ENCODE results near the gene KCNS3.
A peak's percentile ranks its signal among the peaks of the same experiment; 100 is the strongest.

The KCNS3 gene

GRCh38 chr2:17878281-17879136 is at the start of gene KCNS3:
Gene KCNS3, plus strand, starts transcription at chr2:17878667. Its CDS starts 52,342 bp downstream, at chr2:17931009.
- H3K4me3 ChIP-seq (ENCODE audit: low read depth, low read length): peak within 1 kb of the TSS; percentile 36
- TF ChIP-seq CTCF (IDR thresholded peaks at IDR 0.05; ENCODE audit: borderline replicate concordance, insufficient read depth, low read depth, low read length): no peak

GRCh38 chr2:17830053-17831034 is 48.1 kb upstream of the KCNS3 start:
- peak; percentile 97 for TF ChIP-seq CTCF (IDR thresholded peaks at IDR 0.05; ENCODE audit: borderline replicate concordance, insufficient read depth, low read depth, low read length)
- no peak overlapping the region for H3K4me3 ChIP-seq (ENCODE audit: low read depth, low read length)

GRCh38 chr2:17835516-17835915 is 43.0 kb upstream of the KCNS3 start:
- no peak for TF ChIP-seq CTCF (IDR thresholded peaks at IDR 0.05; ENCODE audit: borderline replicate concordance, insufficient read depth, low read depth, low read length)
- H3K4me3 ChIP-seq (ENCODE audit: low read depth, low read length): no peak overlapping the region

- no peak for TF ChIP-seq CTCF (IDR thresholded peaks at IDR 0.05; ENCODE audit: borderline replicate concordance, insufficient read depth, low read depth, low read length)
- H3K4me3 ChIP-seq (ENCODE audit: low read depth, low read length): no peak overlapping the region
Observed at GRCh38 chr2:17839959-17840358, 38.5 kb upstream of the KCNS3 start.

- H3K4me3 ChIP-seq (ENCODE audit: low read depth, low read length): no peak overlapping the region
- no peak for TF ChIP-seq CTCF (IDR thresholded peaks at IDR 0.05; ENCODE audit: borderline replicate concordance, insufficient read depth, low read depth, low read length)
Observed at GRCh38 chr2:17843457-17843856, 35.0 kb upstream of the KCNS3 start.

GRCh38 chr2:17845806-17846205 is 32.7 kb upstream of the KCNS3 start:
- no peak overlapping the region for H3K4me3 ChIP-seq (ENCODE audit: low read depth, low read length)
- no peak for TF ChIP-seq CTCF (IDR thresholded peaks at IDR 0.05; ENCODE audit: borderline replicate concordance, insufficient read depth, low read depth, low read length)
